Activated B cell treated with CpG ODN at 0.5 μM for 24 hours (primary cell): ENCODE results near the gene SLC26A3. TPM values are rescaled to one million over a fixed set of nuclear protein-coding genes. Genes with fewer than 3 reads are reported as not detected.

Source experiments
- ATAC-seq: fragments of 200-7000 bp; cut with Tn5 transposase; one replicate; pipeline ENCODE4 v1.10.0; 2021; ENCODE audit warnings: low read depth, mild to moderate bottlenecking, moderate library complexity
- CTCF ChIA-PET: fragments of 350-600 bp; sonication (Branson Sonifier 250); formaldehyde crosslinking; loops from one replicate; lab custom pipeline; 2021; ENCODE audit warnings: antibody characterized with exemption; lab: Charles Lee
- POLR2A ChIA-PET: fragments of 350-600 bp; sonication (Branson Sonifier 250); formaldehyde crosslinking; loops from one replicate; lab custom pipeline; 2021; ENCODE audit warnings: antibody characterized with exemption; lab: Charles Lee
- DNase-seq: peaks from one replicate; pipeline ENCODE4 v3.0.0; 2022
- H3K27ac Mint-ChIP-seq: one replicate; pipeline ENCODE4 v1.8.0; 2020; ENCODE audit warnings: mixed read lengths
- H3K27me3 Mint-ChIP-seq: one replicate; pipeline ENCODE4 v1.8.0; 2021; ENCODE audit warnings: mixed read lengths
- H3K36me3 Mint-ChIP-seq: one replicate; pipeline ENCODE4 v1.8.0; 2021; ENCODE audit warnings: low read depth, mixed read lengths
- H3K4me1 Mint-ChIP-seq: one replicate; pipeline ENCODE4 v1.8.0; 2021; ENCODE audit warnings: mixed read lengths
- H3K4me3 Mint-ChIP-seq: one replicate; pipeline ENCODE4 v1.8.0; 2020; ENCODE audit warnings: mild to moderate bottlenecking, mixed read lengths
- H3K9me3 Mint-ChIP-seq: one replicate; pipeline ENCODE4 v1.8.0; 2020; ENCODE audit warnings: mixed read lengths
- CTCF ChIP-seq: fragments of 200-600 bp; IDR thresholded peaks from one replicate; pipeline ENCODE4 v1.8.0; 2022; ENCODE audit warnings: antibody characterized with exemption, mild to moderate bottlenecking
- intact Hi-C: fragments of 100-400 bp; cut with micrococcal nuclease; formaldehyde crosslinking; loops from one replicate; pipeline ENCODE4 v1.15.1; 2024
- total RNA-seq: library from RNA; stranded (reverse); gene quantifications from 2 replicates; pipeline ENCODE4 v1.2.3, GENCODE V29; 2022

SLC26A3 gene
- total RNA-seq, 1 donor from 2014 or later, result not detected

- H3K4me3 Mint-ChIP-seq, result no peak overlapping the region
- no peak for TF ChIP-seq CTCF
- H3K36me3 Mint-ChIP-seq, result no peaks in the 10 kb centered on the region
- intact Hi-C loops, result no loop called here
- no peak overlapping the region for H3K27ac Mint-ChIP-seq
- H3K27me3 Mint-ChIP-seq, result peaks cover 6% of the 10 kb centered on the region
- ATAC-seq (no peak), DNase-seq (no peak)
- ChIA-PET POLR2A (no interaction called here), CTCF (no interaction called here)
- peaks cover 3% of the 10 kb centered on the region for H3K9me3 Mint-ChIP-seq
- H3K4me1 Mint-ChIP-seq, result no peaks in the 10 kb centered on the region
Observed at GRCh38 chr7:107837145-107837512, 34.1 kb upstream of the SLC26A3 start.

GRCh38 chr7:107836237-107837144, 33.5 kb upstream of the SLC26A3 start:
- no peak overlapping the region for H3K27ac Mint-ChIP-seq
- H3K36me3 Mint-ChIP-seq, result no peaks in the 10 kb centered on the region
- intact Hi-C loops, result no loop called here
- no peak for TF ChIP-seq CTCF
- DNase-seq, result no peak
- H3K4me1 Mint-ChIP-seq, result no peaks in the 10 kb centered on the region
- peaks cover 3% of the 10 kb centered on the region for H3K9me3 Mint-ChIP-seq
- no peak overlapping the region for H3K4me3 Mint-ChIP-seq
- H3K27me3 Mint-ChIP-seq, result peaks cover 8% of the 10 kb centered on the region
- CTCF ChIA-PET, result no interaction called here
- ATAC-seq, result no peak
- POLR2A ChIA-PET, result no interaction called here

GRCh38 chr7:107834401-107834800, 31.4 kb upstream of the SLC26A3 start:
- ChIA-PET CTCF (no interaction called here), POLR2A (no interaction called here)
- Mint-ChIP-seq H3K27me3 (peaks cover 12% of the 10 kb centered on the region), H3K4me3 (no peak overlapping the region), H3K36me3 (no peaks in the 10 kb centered on the region), H3K27ac (no peak overlapping the region), H3K9me3 (no peaks in the 10 kb centered on the region), H3K4me1 (no peaks in the 10 kb centered on the region)
- intact Hi-C loops, result no loop called here
- ATAC-seq (no peak), DNase-seq (no peak)
- TF ChIP-seq CTCF, result no peak

GRCh38 chr7:107833684-107834106, 30.7 kb upstream of the SLC26A3 start:
- ChIA-PET POLR2A (no interaction called here), CTCF (no interaction called here)

More at GRCh38 chr7:107833684-107834106, 30.7 kb upstream of the SLC26A3 start:
- DNase-seq, result no peak
- ATAC-seq, result no peak
- no peak overlapping the region for H3K27ac Mint-ChIP-seq
- H3K4me3 Mint-ChIP-seq, result no peak overlapping the region
- H3K9me3 Mint-ChIP-seq, result no peaks in the 10 kb centered on the region
- intact Hi-C loops, result no loop called here
- H3K36me3 Mint-ChIP-seq, result no peaks in the 10 kb centered on the region
- H3K4me1 Mint-ChIP-seq, result no peaks in the 10 kb centered on the region
- no peak for TF ChIP-seq CTCF
- peaks cover 12% of the 10 kb centered on the region for H3K27me3 Mint-ChIP-seq
